ENCODE results near the gene TLE6. TPM values are rescaled to one million over a fixed set of nuclear protein-coding genes. Genes with fewer than 3 reads are reported as not detected.

TLE6 gene
- total and polyA plus RNA-seq, 2 of the 13 experiments (the other 11 are each of a cell fraction or from before 2014, with no cell fraction given): 0.24 to 5.5 TPM

- TF ChIP-seq ZBED4 (CRISPR knock-in tag; IDR thresholded peaks at IDR 0.05; ENCODE audit: borderline replicate concordance) (no peak), ZNF629 (CRISPR knock-in tag; conservative IDR thresholded peaks at IDR 0.05) (no peak), NR2F6 (IDR thresholded peaks at IDR 0.05) (peak; percentile 30; the same call in 1 of the 2 replicates), NR2F6 (CRISPR knock-in tag; IDR thresholded peaks at IDR 0.05) (peak; percentile 62), TRIM24 (CRISPR knock-in tag; IDR thresholded peaks at IDR 0.05) (no peak), MBNL3 (CRISPR knock-in tag; conservative IDR thresholded peaks at IDR 0.05) (no peak), AHR (CRISPR knock-in tag; IDR thresholded peaks at IDR 0.05) (peak; percentile 79; the same call in 1 of the 2 replicates), FOXK1 (CRISPR knock-in tag; IDR thresholded peaks at IDR 0.05; ENCODE audit: borderline replicate concordance, low read depth) (peak; percentile 22; the same call in 1 of the 2 replicates), SOX13 (IDR thresholded peaks at IDR 0.05) (no peak), SOX13 (CRISPR knock-in tag; conservative IDR thresholded peaks at IDR 0.05 in 1 of 2, IDR thresholded peaks at IDR 0.05 in 1 of 2) (peak; percentile 6 to 8; a peak in 1 of 4 replicates), ZNF724P (CRISPR knock-in tag; IDR thresholded peaks at IDR 0.05; ENCODE audit: borderline replicate concordance) (no peak), BRCA1 (CRISPR knock-in tag; IDR thresholded peaks at IDR 0.05) (0 out of 2 replicates have a peak, but pooled peaks have one; percentile 73), ATF7-NPFF (CRISPR knock-in tag; IDR thresholded peaks at IDR 0.05; ENCODE audit: low read depth) (peak; percentile 53; the same call in 1 of the 2 replicates), STAT5B (CRISPR knock-in tag; IDR thresholded peaks at IDR 0.05) (no peak), KDM3A (CRISPR knock-in tag; IDR thresholded peaks at IDR 0.05; ENCODE audit: low read depth) (peak; percentile 51; the same call in 1 of the 2 replicates), ZNF773 (CRISPR knock-in tag; IDR thresholded peaks at IDR 0.05; ENCODE audit: borderline replicate concordance) (0 out of 2 replicates have a peak, but pooled peaks have one; percentile 15), E2F1 (CRISPR knock-in tag; IDR thresholded peaks at IDR 0.05) (peak; percentile 47; the same call in 1 of the 2 replicates), FIP1L1 (IDR thresholded peaks at IDR 0.05; ENCODE audit: borderline replicate concordance, insufficient read depth, low read depth, low read length) (no peak), MTERF4 (CRISPR knock-in tag; IDR thresholded peaks at IDR 0.05) (0 out of 2 replicates have a peak, but pooled peaks have one; percentile 69)
Measured at GRCh38 chr19:2944775-2945574, 32.4 kb upstream of the TLE6 start, which contains the start of gene ZNF77 (continued).

Measured in HepG2 (cell line).